Liver (tissue), 9 donors: Measurements from ENCODE around the gene FEM1B. TPM values are rescaled to one million over a fixed set of nuclear protein-coding genes. Genes with fewer than 3 reads are reported as not detected.

Experiments
- DNase-seq: peaks from one replicate; pipeline ENCODE4 v3.0.0-alpha.2; 2017; ENCODE audit warnings: low spot score
- H3K27ac ChIP-seq, 2 donors: one replicate each; pipeline ENCODE4 v1.7.0; 2013; ENCODE audit warnings: inconsistent platforms in 2 of 2, low read length in 2 of 2, control low read depth in 1 of 2, low read depth in 1 of 2, mild to moderate bottlenecking in 1 of 2
- H3K27me3 ChIP-seq, 4 donors: one replicate each; pipeline versions ENCODE4 v1.6.1 to v1.7.0; 2013; ENCODE audit warnings: low read length in 3 of 4, inconsistent platforms in 1 of 4, mild to moderate bottlenecking in 1 of 4, moderate library complexity in 1 of 4; ENCODE audit not compliant: control insufficient read depth in 4 of 4, insufficient read depth in 4 of 4
- H3K36me3 ChIP-seq, 4 donors: one replicate each; pipeline versions ENCODE4 v1.6.1 to v1.7.0; 2013; ENCODE audit warnings: low read length in 3 of 4, mild to moderate bottlenecking in 3 of 4, low read depth in 1 of 4, moderate library complexity in 1 of 4; ENCODE audit not compliant: control insufficient read depth in 4 of 4, insufficient read depth in 3 of 4
- H3K4me1 ChIP-seq, 4 donors: one replicate each; pipeline versions ENCODE4 v1.6.1 to v1.7.0; 2013; ENCODE audit warnings: low read length in 3 of 4, mild to moderate bottlenecking in 3 of 4, moderate library complexity in 1 of 4; ENCODE audit not compliant: control insufficient read depth in 4 of 4, insufficient read depth in 4 of 4
- H3K4me3 ChIP-seq, 3 donors: one replicate each; pipeline versions ENCODE4 v1.6.1 to v1.7.0; 2013; ENCODE audit warnings: low read length in 3 of 3, control low read depth in 1 of 3, low read depth in 1 of 3, mild to moderate bottlenecking in 1 of 3
- H3K9ac ChIP-seq, 2 donors: one replicate each; pipeline ENCODE4 v1.7.0; 2013; ENCODE audit warnings: low read length in 2 of 2, mild to moderate bottlenecking in 2 of 2, moderate library complexity in 2 of 2, control low read depth in 1 of 2, low read depth in 1 of 2
- H3K9me3 ChIP-seq, 4 donors: one replicate each; pipeline versions ENCODE4 v1.6.1 to v1.7.0; 2013; ENCODE audit warnings: low read length in 3 of 4; ENCODE audit not compliant: control insufficient read depth in 4 of 4
- ATF3 ChIP-seq: IDR thresholded peaks from 2 replicates; pipeline ENCODE4 v1.6.1; 2016; ENCODE audit warnings: antibody characterized with exemption
- CTCF ChIP-seq: fragments of 150-350 bp; IDR thresholded peaks from 2 replicates; pipeline ENCODE4 v1.5.1; 2017; ENCODE audit warnings: improper control_type of control experiment, low read depth, low read length; ENCODE audit not compliant: missing input control
- EGR1 ChIP-seq, 2 donors: IDR thresholded peaks; 2 replicates each; pipeline ENCODE4 v1.6.1; 2016 to 2018; ENCODE audit warnings: antibody characterized with exemption in 2 of 2, low read depth in 2 of 2
- FOXA1 ChIP-seq: IDR thresholded peaks from 2 replicates; pipeline ENCODE4 v1.6.1; 2016; ENCODE audit warnings: antibody characterized with exemption
- FOXA2 ChIP-seq: IDR thresholded peaks from 2 replicates; pipeline ENCODE4 v1.6.1; 2016; ENCODE audit warnings: antibody characterized with exemption
- GABPA ChIP-seq, 2 donors: IDR thresholded peaks in 1 of 2; conservative IDR thresholded peaks in 1 of 2; 2 replicates each; pipeline ENCODE4 v1.6.1; 2016; ENCODE audit warnings: antibody characterized with exemption in 2 of 2, mild to moderate bottlenecking in 1 of 2, moderate library complexity in 1 of 2
- HNF4A ChIP-seq, 2 donors: conservative IDR thresholded peaks; 2 replicates each; pipeline ENCODE4 v1.6.1; 2016; ENCODE audit warnings: antibody characterized with exemption in 2 of 2, mild to moderate bottlenecking in 2 of 2
- HNF4G ChIP-seq: IDR thresholded peaks from 2 replicates; pipeline ENCODE4 v1.6.1; 2016; ENCODE audit warnings: antibody characterized with exemption
- JUND ChIP-seq, 2 donors: IDR thresholded peaks; 2 replicates each; pipeline ENCODE4 v1.6.1; 2016; ENCODE audit warnings: antibody characterized with exemption in 2 of 2
- MAX ChIP-seq: IDR thresholded peaks from 2 replicates; pipeline ENCODE4 v1.6.1; 2016; ENCODE audit warnings: antibody characterized with exemption
- NR2F2 ChIP-seq: IDR thresholded peaks from 2 replicates; pipeline ENCODE4 v1.6.1; 2016; ENCODE audit warnings: antibody characterized with exemption
- RAD21 ChIP-seq, 2 donors: IDR thresholded peaks; 2 replicates each; pipeline ENCODE4 v1.6.1; 2016; ENCODE audit warnings: antibody characterized with exemption in 2 of 2, mild to moderate bottlenecking in 2 of 2
- REST ChIP-seq: IDR thresholded peaks from 2 replicates; pipeline ENCODE4 v1.6.1; 2016; ENCODE audit warnings: antibody characterized with exemption, mild to moderate bottlenecking
- RXRA ChIP-seq, 2 donors: IDR thresholded peaks; 2 replicates each; pipeline ENCODE4 v1.6.1; 2017 to 2018; ENCODE audit warnings: antibody characterized with exemption in 2 of 2, mild to moderate bottlenecking in 1 of 2
- SP1 ChIP-seq: IDR thresholded peaks from 2 replicates; pipeline ENCODE4 v1.6.1; 2018; ENCODE audit warnings: antibody characterized with exemption, mild to moderate bottlenecking
- TAF1 ChIP-seq: conservative IDR thresholded peaks from 2 replicates; pipeline ENCODE4 v1.6.1; 2016; ENCODE audit warnings: antibody characterized with exemption, mild to moderate bottlenecking
- YY1 ChIP-seq: IDR thresholded peaks from 2 replicates; pipeline ENCODE4 v1.6.1; 2016; ENCODE audit warnings: antibody characterized with exemption, mild to moderate bottlenecking
- ZBTB33 ChIP-seq: IDR thresholded peaks from 2 replicates; pipeline ENCODE4 v1.6.1; 2016; ENCODE audit warnings: antibody characterized with exemption
- WGBS: extraction: QIAGEN DNeasy Blood & Tissue Kit; methylation state at CpG from one replicate; pipeline ENCODE4 v1.1.7; 2013; 5-methylcytosine and 5-hydroxymethylcytosine counted together
- polyA plus RNA-seq, 2 donors: library from polyadenylated mRNA; stranded (reverse) in 1 of 2; unstranded in 1 of 2; fragments of 200-250 nt in 1 of 2; fragments of >200 nt in 1 of 2; fragmentation: Nextera tagmentation in 1 of 2; extraction: Ambion mirVana in 1 of 2; gene quantifications; one replicate each; pipeline versions ENCODE4 v1.2.1 to v1.2.3, GENCODE V29; 2013 to 2015
- total RNA-seq, 2 donors: library from RNA; depleted of rRNA; stranded (reverse); fragments of >200 nt; gene quantifications; one replicate each; pipeline ENCODE4 v1.2.3, GENCODE V29; 2014
- donor health status: healthy.
- donor health status: healthy.
- donor health status: healthy.
- donor health status: healthy.
- donor health status: healthy.

The FEM1B gene
- total and polyA plus RNA-seq, 4 donors: 6.2 to 39.5 (median 17.8) TPM

GRCh38 chr15:68318931-68319909 lies 41.7 kb downstream of the FEM1B start:
- Histone ChIP-seq H3K27me3 (no peaks in the 10 kb centered on the region), H3K27ac (no peak overlapping the region), H3K4me3 (no peak overlapping the region), H3K9ac (no peak overlapping the region), H3K9me3 (no peaks in the 10 kb centered on the region), H3K4me1 (no peaks in the 10 kb centered on the region), H3K36me3 (no peaks in the 10 kb centered on the region)
- TF ChIP-seq HNF4G: no peak
- TF ChIP-seq RAD21 (IDR thresholded peaks at IDR 0.05): no peak
- TF ChIP-seq SP1: no peak
- TF ChIP-seq FOXA1: no peak
- no peak for TF ChIP-seq NR2F2
- TF ChIP-seq RXRA (IDR thresholded peaks at IDR 0.05): no peak
- TF ChIP-seq EGR1 (IDR thresholded peaks at IDR 0.05; ENCODE audit: low read depth in 2 of 2): no peak
- no peak for TF ChIP-seq MAX
- TF ChIP-seq FOXA2: no peak
- no peak for TF ChIP-seq YY1
- no peak for TF ChIP-seq ATF3
- no peak for TF ChIP-seq JUND (IDR thresholded peaks at IDR 0.05)
- 85% methylated on average over 18 of the region's 18 CpGs for WGBS
- no peak for DNase-seq

- no peaks in the 10 kb centered on the region for H3K36me3 ChIP-seq
- DNase-seq: no peak
- no peak overlapping the region for H3K27ac ChIP-seq
- H3K4me1 ChIP-seq: no peaks in the 10 kb centered on the region
- no peak for TF ChIP-seq ATF3
- TF ChIP-seq SP1: no peak
- no peak for TF ChIP-seq ZBTB33
- TF ChIP-seq REST: no peak
- no peak for TF ChIP-seq JUND (IDR thresholded peaks at IDR 0.05)
- no peak for TF ChIP-seq RXRA (IDR thresholded peaks at IDR 0.05)
- TF ChIP-seq RAD21 (IDR thresholded peaks at IDR 0.05): no peak
- no peak for TF ChIP-seq GABPA (IDR thresholded peaks at IDR 0.05 in 1 of 2, conservative IDR thresholded peaks at IDR 0.05 in 1 of 2)
- TF ChIP-seq TAF1: no peak
- TF ChIP-seq HNF4A (conservative IDR thresholded peaks at IDR 0.05): no peak
- no peak for TF ChIP-seq CTCF
- TF ChIP-seq YY1: no peak
- H3K9me3 ChIP-seq: no peaks in the 10 kb centered on the region
- H3K4me3 ChIP-seq: no peak overlapping the region
- no peaks in the 10 kb centered on the region for H3K27me3 ChIP-seq
- 96% methylated on average over 12 of the region's 12 CpGs for WGBS
- H3K9ac ChIP-seq: no peak overlapping the region
Observed at GRCh38 chr15:68319997-68320396, 42.5 kb downstream of the FEM1B start.
